ENCODE results near the gene ARHGEF3. TPM values are rescaled to one million over a fixed set of nuclear protein-coding genes. Genes with fewer than 3 reads are reported as not detected.

ARHGEF3 gene
- polyA plus RNA-seq, 1 donor from 2014 or later: 4.1 TPM

GRCh38 chr3:56818156-56818985, 16.6 kb upstream of the ARHGEF3 start:
- Histone ChIP-seq H3K36me3 (ENCODE audit: insufficient read depth, low read length) (no peaks in the 10 kb centered on the region), H2AFZ (ENCODE audit: low read depth, low read length) (no peak overlapping the region), H3K4me2 (ENCODE audit: low read length) (no peak overlapping the region), H3K9me2 (ENCODE audit: insufficient read depth, low read length) (no peaks in the 10 kb centered on the region), H3K9me3 (ENCODE audit: low read length) (no peaks in the 10 kb centered on the region), H3F3A (ENCODE audit: insufficient read depth, low read length, poor library complexity, severe bottlenecking) (no peaks in the 10 kb centered on the region), H3K4me3 (ENCODE audit: low read length) (no peak overlapping the region), H3K9ac (ENCODE audit: low read length) (no peak overlapping the region), H3K27me3 (ENCODE audit: insufficient read depth, low read depth, low read length) (no peaks in the 10 kb centered on the region), H3K79me2 (replicated peaks; ENCODE audit: insufficient read depth, low read length) (no peaks in the 10 kb centered on the region), H4K20me1 (ENCODE audit: insufficient read depth) (no peaks in the 10 kb centered on the region), H3K27ac (ENCODE audit: low read length) (no peak overlapping the region)
- TF ChIP-seq CTCF (IDR thresholded peaks at IDR 0.05; ENCODE audit: poor library complexity, severe bottlenecking) (no peak), SMC3 (conservative IDR thresholded peaks at IDR 0.05; ENCODE audit: poor library complexity) (no peak), MXI1 (conservative IDR thresholded peaks at IDR 0.05; ENCODE audit: poor library complexity, severe bottlenecking) (no peak), TAF1 (IDR thresholded peaks at IDR 0.05; ENCODE audit: low read depth) (no peak), EP300 (conservative IDR thresholded peaks at IDR 0.05; ENCODE audit: poor library complexity, severe bottlenecking) (no peak), EZH2 (IDR thresholded peaks at IDR 0.05; ENCODE audit: borderline replicate concordance, insufficient read depth, low read length, poor library complexity, severe bottlenecking) (no peak), POLR2AphosphoS5 (IDR thresholded peaks at IDR 0.05) (no peak), RAD21 (conservative IDR thresholded peaks at IDR 0.05) (no peak), REST (IDR thresholded peaks at IDR 0.05; ENCODE audit: borderline replicate concordance) (no peak)

- TF ChIP-seq TAF1 (IDR thresholded peaks at IDR 0.05; ENCODE audit: low read depth): no peak
- no peak for TF ChIP-seq CTCF (IDR thresholded peaks at IDR 0.05; ENCODE audit: poor library complexity, severe bottlenecking)
- no peak for TF ChIP-seq SMC3 (conservative IDR thresholded peaks at IDR 0.05; ENCODE audit: poor library complexity)
- TF ChIP-seq RAD21 (conservative IDR thresholded peaks at IDR 0.05): no peak
- TF ChIP-seq EZH2 (IDR thresholded peaks at IDR 0.05; ENCODE audit: borderline replicate concordance, insufficient read depth, low read length, poor library complexity, severe bottlenecking): no peak
- TF ChIP-seq REST (IDR thresholded peaks at IDR 0.05; ENCODE audit: borderline replicate concordance): no peak
- no peak for TF ChIP-seq MXI1 (conservative IDR thresholded peaks at IDR 0.05; ENCODE audit: poor library complexity, severe bottlenecking)
- TF ChIP-seq EP300 (conservative IDR thresholded peaks at IDR 0.05; ENCODE audit: poor library complexity, severe bottlenecking): no peak
- TF ChIP-seq POLR2AphosphoS5 (IDR thresholded peaks at IDR 0.05): no peak
- H3F3A ChIP-seq (ENCODE audit: insufficient read depth, low read length, poor library complexity, severe bottlenecking): no peaks in the 10 kb centered on the region
- H3K4me2 ChIP-seq (ENCODE audit: low read length): no peak overlapping the region
Measured at GRCh38 chr3:56817646-56818045, 15.9 kb upstream of the ARHGEF3 start.

More at GRCh38 chr3:56817646-56818045, 15.9 kb upstream of the ARHGEF3 start:
- no peaks in the 10 kb centered on the region for H3K79me2 ChIP-seq (replicated peaks; ENCODE audit: insufficient read depth, low read length)
- H3K9me3 ChIP-seq (ENCODE audit: low read length): no peaks in the 10 kb centered on the region
- no peak overlapping the region for H3K4me3 ChIP-seq (ENCODE audit: low read length)
- no peak overlapping the region for H3K9ac ChIP-seq (ENCODE audit: low read length)
- H3K9me2 ChIP-seq (ENCODE audit: insufficient read depth, low read length): no peaks in the 10 kb centered on the region
- no peaks in the 10 kb centered on the region for H4K20me1 ChIP-seq (ENCODE audit: insufficient read depth)
- H3K36me3 ChIP-seq (ENCODE audit: insufficient read depth, low read length): no peaks in the 10 kb centered on the region
- H2AFZ ChIP-seq (ENCODE audit: low read depth, low read length): no peak overlapping the region
- no peaks in the 10 kb centered on the region for H3K27me3 ChIP-seq (ENCODE audit: insufficient read depth, low read depth, low read length)
- H3K27ac ChIP-seq (ENCODE audit: low read length): no peak overlapping the region
